ENCODE measurements around the gene CRYGS. TPM values are rescaled to one million over a fixed set of nuclear protein-coding genes. Genes with fewer than 3 reads are reported as not detected.
A peak's percentile ranks its signal among the peaks of the same experiment; 100 is the strongest.

The CRYGS gene
- total and polyA plus RNA-seq, 9 of the 15 experiments (the other 6 are each of a cell fraction or from before 2014, with no cell fraction given), result 1.5 to 3.8 (median 2.0) TPM

- no peak for TF ChIP-seq RERE (CRISPR knock-in tag; IDR thresholded peaks at IDR 0.05; ENCODE audit: borderline replicate concordance)
Measured at GRCh38 chr3:186552408-186553031, 8.3 kb upstream of the CRYGS start (continued).

GRCh38 chr3:186551387-186551786 is 7.2 kb upstream of the CRYGS start:
- in situ Hi-C loops (cut with MboI) (no loop called here), intact Hi-C loops (cut with micrococcal nuclease) (no loop called here)
- ChIA-PET CTCF (ENCODE audit: low intra/inter-chr PET ratio) (interaction anchor here (1.2 kb wide), 1 partner anchor 64 kb away, joined by 7 read pairs; no protein-coding TSS in a partner anchor), POLR2A (interaction anchor here (0.5 to 1.3 kb wide), 2 partner anchors 13 to 1602 kb away, joined by 3 read pairs; no protein-coding TSS in a partner anchor)
- no peak overlapping the region for H3K9ac ChIP-seq (ENCODE audit: insufficient read depth in 1 of 2, low read depth in 2 of 2, low read length in 2 of 2)
- peaks cover 74% of the 10 kb centered on the region for H3K36me3 ChIP-seq (ENCODE audit: control insufficient read depth, insufficient read depth, low read length)
- ATAC-seq, result 0 out of 3 replicates have a peak, but pooled peaks have one; percentile 35
- H3K9me3 ChIP-seq (replicated peaks; ENCODE audit: control insufficient read depth, insufficient read depth, low read depth, low read length), result no peaks in the 10 kb centered on the region
- TF ChIP-seq RCOR1 (IDR thresholded peaks at IDR 0.05; ENCODE audit: borderline replicate concordance in 1 of 2, low read depth in 2 of 2, low read length in 2 of 2) (no peak), CTCF (IDR thresholded peaks at IDR 0.05 in 2 of 3, conservative IDR thresholded peaks at IDR 0.05 in 1 of 3; ENCODE audit: insufficient read depth in 2 of 3, low read depth in 1 of 3, low read length in 3 of 3) (peak in 1 of 3 experiments; percentile 11; a peak in 1 of 6 replicates)
- BruUV-seq (replicated peaks), result no TSS peak
- whole genome bisulfite sequencing (ENCODE audit: insufficient coverage, low coverage, missing lambda C conversion rate), result 89% methylated on average over 6 of the region's 6 CpGs
- H3K79me2 ChIP-seq (ENCODE audit: control insufficient read depth, insufficient read depth, low read length), result no peaks in the 10 kb centered on the region
- no peaks in the 10 kb centered on the region for H3K4me1 ChIP-seq (replicated peaks in 1 of 2; ENCODE audit: control insufficient read depth in 2 of 2, insufficient read depth in 2 of 2, low read length in 2 of 2)
- no peak overlapping the region for H3K27ac ChIP-seq (ENCODE audit: extremely low read depth, low read depth, low read length)
- no peak overlapping the region for H3K4me2 ChIP-seq (ENCODE audit: insufficient read depth, low read length)
- no peak for FAIRE-seq
- no peak overlapping the region for H3K4me3 ChIP-seq
- H2AFZ ChIP-seq (ENCODE audit: low read depth, low read length), result no peak overlapping the region
- DNase-seq (ENCODE audit: extremely low read depth in 1 of 4, low spot score in 3 of 4), result no peak
- H3K27me3 ChIP-seq (ENCODE audit: control insufficient read depth in 2 of 2, insufficient read depth in 2 of 2, low read length in 2 of 2), result no peaks in the 10 kb centered on the region
- H3K9me1 ChIP-seq (ENCODE audit: control insufficient read depth, insufficient read depth, low read length), result no peaks in the 10 kb centered on the region
- no peaks in the 10 kb centered on the region for H4K20me1 ChIP-seq (replicated peaks; ENCODE audit: control insufficient read depth, insufficient read depth, low read length)
